Cardiac muscle cell (in vitro differentiated cells and primary cell): ENCODE results near the gene LYPD1. TPM values are rescaled to one million over a fixed set of nuclear protein-coding genes. Genes with fewer than 3 reads are reported as not detected.

Experiments
- DNase-seq, 2 donors: peaks; one replicate each; pipeline versions ENCODE4 v3.0.0 to v3.0.0-alpha.2; 2010 to 2017; ENCODE audit warnings: low read depth in 1 of 2, low spot score in 1 of 2
- H3K27ac ChIP-seq: fragments of 200-600 bp; sonication (generic); 2 replicates; pipeline ENCODE4 v1.5.1; 2016
- H3K27me3 ChIP-seq: fragments of 200-600 bp; sonication (generic); 2 replicates; pipeline ENCODE4 v1.6.0; 2016; ENCODE audit warnings: control low read depth
- H3K36me3 ChIP-seq: fragments of 200-600 bp; sonication (generic); 2 replicates; pipeline ENCODE4 v1.5.1; 2016; ENCODE audit warnings: control low read depth
- H3K4me1 ChIP-seq: fragments of 200-600 bp; sonication (generic); 2 replicates; pipeline ENCODE4 v1.8.1; 2017; ENCODE audit warnings: low read depth, mild to moderate bottlenecking, mixed run types
- H3K4me3 ChIP-seq: fragments of 200-600 bp; sonication (generic); 2 replicates; pipeline ENCODE4 v1.5.1; 2016; ENCODE audit warnings: mild to moderate bottlenecking
- H3K9me3 ChIP-seq: fragments of 200-600 bp; sonication (generic); 2 replicates; pipeline ENCODE4 v1.5.1; 2017; ENCODE audit warnings: low read depth, mild to moderate bottlenecking, control low read depth
- polyA plus RNA-seq: library from polyadenylated mRNA; unstranded; fragments of >200 nt; fragmentation: Nextera tagmentation; extraction: Ambion mirVana; gene quantifications from 2 replicates; pipeline ENCODE4 v1.2.1, GENCODE V29; 2016
- total RNA-seq: library from RNA; depleted of rRNA; stranded (reverse); fragments of >200 nt; gene quantifications from 2 replicates; pipeline ENCODE4 v1.2.3, GENCODE V29; 2016
- TF ChIP-seq, protein P1 (sequence below): IDR thresholded peaks from 2 replicates; pipeline ENCODE4 v1.5.1; 2012; ENCODE audit warnings: low read depth, mild to moderate bottlenecking, low read length

Gene LYPD1
- total and polyA plus RNA-seq, 2 experiments from 2014 or later: 2.4 to 2.7 TPM

DNA sequence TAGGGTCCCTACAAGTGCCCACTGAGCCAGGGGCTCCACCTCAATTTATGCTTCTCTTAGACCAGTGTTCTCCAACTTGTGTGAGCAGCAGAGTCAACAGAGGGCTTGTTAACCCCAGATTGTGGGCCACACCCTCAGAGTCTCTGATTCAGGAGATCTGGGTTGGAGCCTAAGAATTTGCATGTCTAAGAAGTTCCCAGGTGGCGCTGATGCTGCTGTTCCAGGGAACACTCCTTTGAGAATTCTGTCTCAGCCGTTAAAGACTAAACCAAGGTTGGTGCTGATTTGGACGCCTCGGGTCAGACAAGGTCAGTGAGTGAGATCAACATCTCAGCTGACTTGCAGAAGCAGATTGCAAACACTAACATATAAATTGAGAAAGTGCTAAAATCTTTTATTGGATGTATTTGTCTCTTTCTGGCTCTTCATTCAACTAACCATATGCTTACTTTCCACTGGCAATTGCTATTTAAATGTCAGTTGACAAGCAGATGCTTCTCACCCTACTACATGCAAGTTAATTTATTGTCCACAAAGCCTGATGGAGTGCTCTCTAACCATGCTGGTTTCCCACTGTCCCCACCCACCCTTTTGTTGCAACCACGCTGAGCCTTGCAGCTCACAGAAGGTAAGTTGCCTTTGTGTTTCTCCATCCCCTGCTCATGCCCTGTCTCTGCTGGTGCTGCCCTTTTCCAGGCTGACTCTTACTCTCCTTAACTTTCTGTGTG, 31.5 kb downstream of the LYPD1 start:
- Histone ChIP-seq H3K27ac (no peak overlapping the region), H3K4me1 (peaks cover 39% of the 10 kb centered on the region), H3K9me3 (no peaks in the 10 kb centered on the region), H3K4me3 (no peak overlapping the region), H3K36me3 (no peaks in the 10 kb centered on the region), H3K27me3 (peaks cover 3% of the 10 kb centered on the region)
- TF ChIP-seq, protein P1, sequence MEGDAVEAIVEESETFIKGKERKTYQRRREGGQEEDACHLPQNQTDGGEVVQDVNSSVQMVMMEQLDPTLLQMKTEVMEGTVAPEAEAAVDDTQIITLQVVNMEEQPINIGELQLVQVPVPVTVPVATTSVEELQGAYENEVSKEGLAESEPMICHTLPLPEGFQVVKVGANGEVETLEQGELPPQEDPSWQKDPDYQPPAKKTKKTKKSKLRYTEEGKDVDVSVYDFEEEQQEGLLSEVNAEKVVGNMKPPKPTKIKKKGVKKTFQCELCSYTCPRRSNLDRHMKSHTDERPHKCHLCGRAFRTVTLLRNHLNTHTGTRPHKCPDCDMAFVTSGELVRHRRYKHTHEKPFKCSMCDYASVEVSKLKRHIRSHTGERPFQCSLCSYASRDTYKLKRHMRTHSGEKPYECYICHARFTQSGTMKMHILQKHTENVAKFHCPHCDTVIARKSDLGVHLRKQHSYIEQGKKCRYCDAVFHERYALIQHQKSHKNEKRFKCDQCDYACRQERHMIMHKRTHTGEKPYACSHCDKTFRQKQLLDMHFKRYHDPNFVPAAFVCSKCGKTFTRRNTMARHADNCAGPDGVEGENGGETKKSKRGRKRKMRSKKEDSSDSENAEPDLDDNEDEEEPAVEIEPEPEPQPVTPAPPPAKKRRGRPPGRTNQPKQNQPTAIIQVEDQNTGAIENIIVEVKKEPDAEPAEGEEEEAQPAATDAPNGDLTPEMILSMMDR: no peak
- DNase-seq: no peak

GRCh38 chr2:132636346-132636745, 33.7 kb downstream of the LYPD1 start:
- no peaks in the 10 kb centered on the region for H3K36me3 ChIP-seq

GRCh38 chr2:132633635-132634034, 36.4 kb downstream of the LYPD1 start:
- no peak for DNase-seq
- Histone ChIP-seq H3K36me3 (no peaks in the 10 kb centered on the region), H3K27me3 (peaks cover 3% of the 10 kb centered on the region), H3K4me1 (no peaks in the 10 kb centered on the region), H3K9me3 (no peaks in the 10 kb centered on the region), H3K4me3 (no peak overlapping the region), H3K27ac (no peak overlapping the region)
- TF ChIP-seq, protein P1: no peak

More at GRCh38 chr2:132636346-132636745, 33.7 kb downstream of the LYPD1 start:
- TF ChIP-seq, protein P1: no peak
- Histone ChIP-seq H3K4me3 (no peak overlapping the region), H3K9me3 (no peaks in the 10 kb centered on the region), H3K27ac (no peak overlapping the region), H3K27me3 (peaks cover 3% of the 10 kb centered on the region), H3K4me1 (peaks cover 19% of the 10 kb centered on the region)
- no peak for DNase-seq

DNA sequence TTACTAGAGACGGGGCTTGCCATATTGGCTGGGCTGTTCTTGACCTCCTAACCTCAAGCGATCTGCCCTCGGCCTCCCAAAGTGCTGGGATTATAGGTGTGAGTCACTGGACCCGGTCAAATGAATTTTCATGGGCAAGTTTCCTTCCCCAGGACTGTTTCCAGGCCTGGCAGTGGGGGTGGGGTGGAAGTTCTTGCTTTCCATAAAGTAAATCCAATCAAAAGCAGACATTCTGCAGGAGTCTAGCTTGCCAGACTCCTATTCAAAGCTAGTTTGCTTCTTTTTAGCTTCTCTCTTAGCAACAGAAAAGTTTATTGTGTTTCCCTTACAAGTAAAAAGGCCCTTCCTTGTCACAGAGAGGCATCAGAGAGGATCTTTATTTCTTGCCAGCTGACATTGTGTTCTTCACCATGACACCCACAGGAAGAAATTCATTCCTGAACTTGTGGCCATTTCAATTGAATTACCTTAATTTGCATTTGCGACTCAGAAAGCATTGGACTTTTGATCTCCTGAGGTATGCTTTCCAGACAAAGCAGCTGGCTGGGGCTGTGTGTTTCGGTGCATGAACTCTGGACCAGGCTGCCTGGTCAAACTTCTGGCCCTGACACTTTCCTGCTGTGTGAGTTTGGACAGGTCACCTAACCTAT, 37.9 kb downstream of the LYPD1 start:
- H3K9me3 ChIP-seq: no peaks in the 10 kb centered on the region
- H3K27me3 ChIP-seq: peaks cover 3% of the 10 kb centered on the region
- no peak overlapping the region for H3K27ac ChIP-seq
- H3K4me1 ChIP-seq: no peaks in the 10 kb centered on the region
- H3K4me3 ChIP-seq: no peak overlapping the region
- TF ChIP-seq, protein P1: no peak
- H3K36me3 ChIP-seq: no peaks in the 10 kb centered on the region
- no peak for DNase-seq

- no peaks in the 10 kb centered on the region for H3K9me3 ChIP-seq
- no peaks in the 10 kb centered on the region for H3K27me3 ChIP-seq
- DNase-seq: peak in 1 of 2 donors; percentile 9
- TF ChIP-seq, protein P1: no peak
- no peaks in the 10 kb centered on the region for H3K36me3 ChIP-seq
- no peak overlapping the region for H3K27ac ChIP-seq
- H3K4me3 ChIP-seq: no peak overlapping the region
- H3K4me1 ChIP-seq: no peaks in the 10 kb centered on the region
These were observed 42.5 kb downstream of the LYPD1 start for GRCh38 chr2:132627536-132627935.
